Central memory CD4-positive, alpha-beta T cell (primary cell): ENCODE measurements around the gene NT5C2.
"Not testable (repeated sequence)": the region's sequence is repeated elsewhere in the genome, so short reads cannot be mapped to it uniquely, and the experiment has no call there.

Experiments
- DNase-seq: peaks from one replicate; pipeline ENCODE4 v3.0.0; 2022
- total RNA-seq, 3 experiments: gene quantifications; one replicate each; lab custom pipeline; 2026; lab: John Stamatoyannopoulos, UW

Gene NT5C2
- total RNA-seq: 46.9 to 70.8 (median 48.2) reads per million in 3 experiments

GRCh38 chr10:103193107-103193819 is at the start of gene NT5C2:
Gene NT5C2, minus strand, starts transcription at chr10:103193272. Its CDS starts 18,314 bp downstream, at chr10:103174958.
- DNase-seq: peak; percentile 69

- no peak for DNase-seq
Measured at GRCh38 chr10:103241262-103242011, 48.4 kb upstream of the NT5C2 start.

- no peak for DNase-seq
Measured at GRCh38 chr10:103238506-103239252, 45.6 kb upstream of the NT5C2 start.

GRCh38 chr10:103235775-103236174 is 42.7 kb upstream of the NT5C2 start:
- no peak for DNase-seq

- no peak for DNase-seq
Measured at GRCh38 chr10:103232772-103233488, 39.9 kb upstream of the NT5C2 start.

GRCh38 chr10:103232131-103232673 is 39.1 kb upstream of the NT5C2 start:
- DNase-seq: no peak

- no peak for DNase-seq
Measured at GRCh38 chr10:103231047-103231551, 38.0 kb upstream of the NT5C2 start.

- no peak for DNase-seq
Measured at GRCh38 chr10:103227416-103227815, 34.3 kb upstream of the NT5C2 start.

- DNase-seq: no peak
Measured at GRCh38 chr10:103225939-103226338, 32.9 kb upstream of the NT5C2 start.

- DNase-seq: not testable (repeated sequence)
Measured at GRCh38 chr10:103224721-103225120, 31.6 kb upstream of the NT5C2 start.

- no peak for DNase-seq
Measured at GRCh38 chr10:103224133-103224532, 31.1 kb upstream of the NT5C2 start.

GRCh38 chr10:103216362-103216761 is 23.3 kb upstream of the NT5C2 start:
- DNase-seq: not testable (repeated sequence)

- no peak for DNase-seq
Measured at GRCh38 chr10:103215601-103216000, 22.5 kb upstream of the NT5C2 start.

- DNase-seq: not testable (repeated sequence)
Measured at GRCh38 chr10:103210262-103210661, 17.2 kb upstream of the NT5C2 start.

- not testable (repeated sequence) for DNase-seq
Measured at GRCh38 chr10:103207643-103208042, 14.6 kb upstream of the NT5C2 start.

- DNase-seq: no peak
Measured at GRCh38 chr10:103207141-103207540, 14.1 kb upstream of the NT5C2 start.

- DNase-seq: not testable (repeated sequence)
Measured at GRCh38 chr10:103206715-103207114, 13.6 kb upstream of the NT5C2 start.

- DNase-seq: not testable (repeated sequence)
Measured at GRCh38 chr10:103205401-103205800, 12.3 kb upstream of the NT5C2 start.

- DNase-seq: no peak
Measured at GRCh38 chr10:103204353-103205255, 11.5 kb upstream of the NT5C2 start.

GRCh38 chr10:103203466-103203865 is 10.4 kb upstream of the NT5C2 start:
- DNase-seq: no peak

- DNase-seq: no peak
Measured at GRCh38 chr10:103202319-103202718, 9.2 kb upstream of the NT5C2 start.
